B cell (primary cell): ENCODE results near the gene PLPPR2.

Source experiments
- EZH2 ChIP-seq: IDR thresholded peaks from 2 replicates; pipeline ENCODE4 v1.6.1; 2012; ENCODE audit warnings: borderline replicate concordance, low read depth, mild to moderate bottlenecking, moderate library complexity, low read length; ENCODE audit not compliant: insufficient read depth, poor library complexity, severe bottlenecking
- TF ChIP-seq, protein P1 (sequence below): fragments of 200-600 bp; IDR thresholded peaks from one replicate; pipeline ENCODE4 v1.8.0; 2022; ENCODE audit warnings: antibody characterized with exemption, mild to moderate bottlenecking

DNA sequence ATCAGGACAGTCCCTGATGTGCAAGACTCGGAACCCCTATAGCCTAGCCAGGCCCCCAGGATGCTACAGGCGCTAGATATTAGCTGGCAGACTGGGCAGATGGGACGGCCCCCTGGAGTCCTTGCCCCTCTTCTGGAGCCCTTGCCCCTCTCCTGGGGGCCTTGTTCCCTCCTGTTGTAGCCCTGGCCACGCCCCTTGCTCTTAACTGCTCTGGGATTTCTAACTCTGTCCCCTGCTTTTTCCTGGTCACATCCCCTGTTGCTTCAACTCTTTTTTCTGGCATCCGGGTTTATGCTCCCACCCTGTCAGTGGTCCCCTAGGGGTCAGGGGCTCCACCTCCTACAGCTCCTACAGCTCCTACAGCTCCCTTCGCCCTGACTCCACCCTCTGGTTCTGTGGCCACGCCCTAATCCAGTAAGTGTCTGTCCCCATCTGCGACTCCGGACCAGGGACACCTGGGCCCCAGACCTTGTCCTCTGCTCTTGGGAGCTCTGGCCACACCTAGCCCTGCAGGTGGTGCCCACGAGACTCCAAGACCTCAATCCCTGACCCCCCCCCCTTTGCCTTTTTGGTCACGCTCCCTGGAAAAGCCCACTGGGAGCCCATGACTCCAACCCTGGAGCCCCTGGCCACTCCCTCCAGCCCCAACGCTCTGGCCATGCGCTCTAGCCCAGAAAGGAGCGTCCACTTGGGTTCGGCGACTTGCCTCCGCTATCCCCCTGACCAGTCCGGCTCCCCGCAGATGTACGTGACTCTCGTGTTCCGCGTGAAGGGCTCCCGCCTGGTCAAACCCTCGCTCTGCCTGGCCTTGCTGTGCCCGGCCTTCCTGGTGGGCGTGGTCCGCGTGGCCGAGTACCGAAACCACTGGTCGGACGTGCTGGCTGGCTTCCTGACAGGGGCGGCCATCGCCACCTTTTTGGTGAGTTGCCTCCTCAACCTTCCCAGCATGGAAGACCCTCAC lies 6.8 kb downstream of the PLPPR2 start:
- TF ChIP-seq, protein P1, sequence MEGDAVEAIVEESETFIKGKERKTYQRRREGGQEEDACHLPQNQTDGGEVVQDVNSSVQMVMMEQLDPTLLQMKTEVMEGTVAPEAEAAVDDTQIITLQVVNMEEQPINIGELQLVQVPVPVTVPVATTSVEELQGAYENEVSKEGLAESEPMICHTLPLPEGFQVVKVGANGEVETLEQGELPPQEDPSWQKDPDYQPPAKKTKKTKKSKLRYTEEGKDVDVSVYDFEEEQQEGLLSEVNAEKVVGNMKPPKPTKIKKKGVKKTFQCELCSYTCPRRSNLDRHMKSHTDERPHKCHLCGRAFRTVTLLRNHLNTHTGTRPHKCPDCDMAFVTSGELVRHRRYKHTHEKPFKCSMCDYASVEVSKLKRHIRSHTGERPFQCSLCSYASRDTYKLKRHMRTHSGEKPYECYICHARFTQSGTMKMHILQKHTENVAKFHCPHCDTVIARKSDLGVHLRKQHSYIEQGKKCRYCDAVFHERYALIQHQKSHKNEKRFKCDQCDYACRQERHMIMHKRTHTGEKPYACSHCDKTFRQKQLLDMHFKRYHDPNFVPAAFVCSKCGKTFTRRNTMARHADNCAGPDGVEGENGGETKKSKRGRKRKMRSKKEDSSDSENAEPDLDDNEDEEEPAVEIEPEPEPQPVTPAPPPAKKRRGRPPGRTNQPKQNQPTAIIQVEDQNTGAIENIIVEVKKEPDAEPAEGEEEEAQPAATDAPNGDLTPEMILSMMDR = no peak
- TF ChIP-seq EZH2 = no peak
